HG03354 (cell line): ENCODE measurements around the gene SBK2.
A peak's percentile ranks its signal among the peaks of the same experiment; 100 is the strongest.
"Not testable (repeated sequence)": the region's sequence is repeated elsewhere in the genome, so short reads cannot be mapped to it uniquely, and the experiment has no call there.

Experiments used
- ATAC-seq: cut with Tn5 transposase; IDR thresholded peaks from one replicate; pipeline ENCODE4 v1.9.1; 2021; ENCODE audit warnings: mild to moderate bottlenecking; ENCODE audit not compliant: unreplicated experiment, poor library complexity, severe bottlenecking

SBK2 gene

GRCh38 chr19:55516878-55517620 lies 19.9 kb downstream of the SBK2 start:
- ATAC-seq = peak; percentile 99

GRCh38 chr19:55508120-55508519 lies 28.8 kb downstream of the SBK2 start:
- ATAC-seq = no peak

- ATAC-seq = no peak
Measured at GRCh38 chr19:55504981-55505380, 32.0 kb downstream of the SBK2 start.

- no peak for ATAC-seq
Measured at GRCh38 chr19:55504252-55504603, 32.7 kb downstream of the SBK2 start.

GRCh38 chr19:55503502-55504251 lies 33.3 kb downstream of the SBK2 start:
- ATAC-seq = peak; percentile 97

GRCh38 chr19:55503157-55503501 lies 33.8 kb downstream of the SBK2 start:
- ATAC-seq = no peak

- no peak for ATAC-seq
Measured at GRCh38 chr19:55502197-55502952, 34.6 kb downstream of the SBK2 start.

GRCh38 chr19:55500368-55500952 lies 36.5 kb downstream of the SBK2 start:
- no peak for ATAC-seq

- ATAC-seq = no peak
Measured at GRCh38 chr19:55498246-55498840, 38.6 kb downstream of the SBK2 start.

GRCh38 chr19:55497763-55498162 lies 39.2 kb downstream of the SBK2 start:
- no peak for ATAC-seq

- ATAC-seq = not testable (repeated sequence)
Measured at GRCh38 chr19:55496820-55497219, 40.1 kb downstream of the SBK2 start.

GRCh38 chr19:55495646-55496349 lies 41.1 kb downstream of the SBK2 start:
- no peak for ATAC-seq

- no peak for ATAC-seq
Measured at GRCh38 chr19:55494172-55494761, 42.7 kb downstream of the SBK2 start.

GRCh38 chr19:55493645-55494171 lies 43.2 kb downstream of the SBK2 start:
- no peak for ATAC-seq

GRCh38 chr19:55493052-55493644 lies 43.8 kb downstream of the SBK2 start:
- no peak for ATAC-seq

GRCh38 chr19:55492362-55492944 lies 44.5 kb downstream of the SBK2 start:
- ATAC-seq = no peak

- ATAC-seq = no peak
Measured at GRCh38 chr19:55491546-55492360, 45.2 kb downstream of the SBK2 start.
